Measurements from ENCODE around the gene MGMT.

The MGMT gene

DNA sequence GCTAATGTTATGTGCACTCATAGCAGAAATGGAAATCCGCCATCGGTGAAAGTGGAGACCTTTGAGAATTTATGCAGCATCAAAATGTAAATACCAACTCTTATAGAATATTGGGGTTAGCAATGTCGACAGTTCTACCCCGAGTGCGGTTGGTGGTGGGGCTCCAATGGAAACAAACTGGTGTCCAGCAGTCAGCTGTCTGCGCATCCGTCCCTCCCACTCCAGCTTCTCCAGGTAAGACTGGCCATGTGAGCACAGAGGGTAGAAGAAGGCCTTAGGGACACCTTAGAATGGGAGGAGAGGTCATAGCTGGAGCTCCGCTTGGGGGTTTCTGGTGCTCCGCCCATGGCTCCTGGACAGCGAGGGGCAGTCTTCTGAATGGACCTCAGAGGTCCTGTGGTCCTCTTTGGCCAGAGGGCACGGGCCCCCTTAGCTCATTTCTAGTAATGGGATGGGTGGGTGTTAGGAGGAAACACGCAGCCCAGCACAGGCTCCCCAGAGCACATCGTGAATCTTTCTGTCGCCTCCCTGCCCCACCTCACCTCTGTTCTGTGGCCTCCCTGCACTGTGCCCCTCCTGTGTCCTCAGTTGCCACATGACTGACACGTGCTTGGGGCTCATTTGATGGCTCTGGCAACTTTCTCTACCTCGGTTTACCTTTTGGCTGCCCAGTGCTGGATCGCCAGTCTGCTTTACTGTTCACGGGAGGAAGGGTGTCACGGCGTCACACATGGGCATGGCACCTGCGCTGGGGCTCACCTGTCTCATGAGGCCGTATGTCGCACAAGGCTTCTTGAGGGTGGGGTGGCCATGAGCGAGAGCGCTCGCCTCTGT is 50.0 kb downstream of the MGMT start:
- Histone ChIP-seq H3K4me2 (peak overlapping the region; percentile 83), H3K27me3 (no peaks in the 10 kb centered on the region), H3K4me1 (peaks cover 65% of the 10 kb centered on the region), H4K20me1 (peaks cover 37% of the 10 kb centered on the region), H3K4me3 (no peak overlapping the region), H3K27ac (peak overlapping the region; percentile 59), H3K9ac (peak overlapping the region; percentile 17), H3K9me3 (peaks cover 22% of the 10 kb centered on the region), H3K36me3 (peaks cover 33% of the 10 kb centered on the region)
- no peak for TF ChIP-seq Cebpa-rat (IDR thresholded peaks at IDR 0.05)

GRCh38 chr10:129517680-129518057 is 50.6 kb downstream of the MGMT start:
- H3K36me3 ChIP-seq: peaks cover 33% of the 10 kb centered on the region
- no peak for TF ChIP-seq Cebpa-rat (IDR thresholded peaks at IDR 0.05)
- H3K27ac ChIP-seq: peak overlapping the region; percentile 59
- H3K9ac ChIP-seq: peak overlapping the region; percentile 17
- H3K9me3 ChIP-seq: peaks cover 22% of the 10 kb centered on the region
- peaks cover 65% of the 10 kb centered on the region for H3K4me1 ChIP-seq
- peaks cover 37% of the 10 kb centered on the region for H4K20me1 ChIP-seq
- no peaks in the 10 kb centered on the region for H3K27me3 ChIP-seq
- H3K4me2 ChIP-seq: peak overlapping the region; percentile 83
- no peak overlapping the region for H3K4me3 ChIP-seq

DNA sequence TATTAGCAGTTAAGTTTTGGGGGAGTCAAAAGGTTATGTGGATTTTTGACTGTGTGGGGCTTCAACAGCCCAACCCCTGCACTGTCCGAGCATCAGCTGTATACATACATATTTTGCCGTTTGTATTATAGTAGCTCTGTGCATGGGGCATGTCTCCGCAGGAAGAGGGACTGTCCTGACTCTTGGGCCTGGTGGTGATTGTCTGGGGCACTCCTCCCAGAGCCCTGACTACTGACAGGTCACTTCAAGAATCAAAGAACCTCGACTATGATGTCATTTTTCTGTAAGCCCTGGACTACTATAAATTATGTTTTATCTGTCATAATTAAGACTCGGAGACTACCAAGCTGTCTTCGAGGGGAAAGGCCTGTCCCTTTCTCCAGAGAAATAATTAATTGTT is 51.8 kb downstream of the MGMT start:
- Histone ChIP-seq H3K4me3 (no peak overlapping the region), H3K27me3 (no peaks in the 10 kb centered on the region), H3K9ac (no peak overlapping the region), H3K4me2 (no peak overlapping the region), H3K36me3 (peaks cover 26% of the 10 kb centered on the region), H4K20me1 (peaks cover 31% of the 10 kb centered on the region), H3K4me1 (peaks cover 66% of the 10 kb centered on the region), H3K9me3 (peaks cover 22% of the 10 kb centered on the region), H3K27ac (no peak overlapping the region)
- TF ChIP-seq Cebpa-rat (IDR thresholded peaks at IDR 0.05): no peak

GRCh38 chr10:129520440-129521080 is 53.5 kb downstream of the MGMT start:
- H3K4me3 ChIP-seq: no peak overlapping the region
- no peak overlapping the region for H3K4me2 ChIP-seq
- H3K27me3 ChIP-seq: no peaks in the 10 kb centered on the region
- no peak for TF ChIP-seq Cebpa-rat (IDR thresholded peaks at IDR 0.05)
- H3K9me3 ChIP-seq: peaks cover 22% of the 10 kb centered on the region
- H3K9ac ChIP-seq: no peak overlapping the region
- H3K4me1 ChIP-seq: peaks cover 69% of the 10 kb centered on the region
- H3K36me3 ChIP-seq: peaks cover 20% of the 10 kb centered on the region
- H3K27ac ChIP-seq: no peak overlapping the region
- H4K20me1 ChIP-seq: peaks cover 26% of the 10 kb centered on the region

- H3K4me3 ChIP-seq: no peak overlapping the region
- no peak for TF ChIP-seq Cebpa-rat (IDR thresholded peaks at IDR 0.05)
- H3K9ac ChIP-seq: no peak overlapping the region
- H4K20me1 ChIP-seq: peaks cover 19% of the 10 kb centered on the region
- H3K4me2 ChIP-seq: peak overlapping the region; percentile 20; the same call in 1 of the 2 replicates
- H3K4me1 ChIP-seq: peaks cover 69% of the 10 kb centered on the region
- H3K27ac ChIP-seq: 0 out of 2 replicates have a peak overlapping the region, but pooled peaks have one; percentile 15
- peaks cover 22% of the 10 kb centered on the region for H3K9me3 ChIP-seq
- peaks cover 20% of the 10 kb centered on the region for H3K36me3 ChIP-seq
- no peaks in the 10 kb centered on the region for H3K27me3 ChIP-seq
Observed at GRCh38 chr10:129521161-129522025, 54.4 kb downstream of the MGMT start.

GRCh38 chr10:129522041-129522585 is 55.1 kb downstream of the MGMT start:
- Histone ChIP-seq H3K4me1 (peaks cover 69% of the 10 kb centered on the region), H3K36me3 (peaks cover 22% of the 10 kb centered on the region), H3K4me2 (peak overlapping the region; percentile 20; the same call in 1 of the 2 replicates), H3K4me3 (no peak overlapping the region), H3K9me3 (peaks cover 22% of the 10 kb centered on the region), H3K27ac (0 out of 2 replicates have a peak overlapping the region, but pooled peaks have one; percentile 15), H3K9ac (no peak overlapping the region), H3K27me3 (no peaks in the 10 kb centered on the region), H4K20me1 (peaks cover 14% of the 10 kb centered on the region)
- TF ChIP-seq Cebpa-rat (IDR thresholded peaks at IDR 0.05): no peak

DNA sequence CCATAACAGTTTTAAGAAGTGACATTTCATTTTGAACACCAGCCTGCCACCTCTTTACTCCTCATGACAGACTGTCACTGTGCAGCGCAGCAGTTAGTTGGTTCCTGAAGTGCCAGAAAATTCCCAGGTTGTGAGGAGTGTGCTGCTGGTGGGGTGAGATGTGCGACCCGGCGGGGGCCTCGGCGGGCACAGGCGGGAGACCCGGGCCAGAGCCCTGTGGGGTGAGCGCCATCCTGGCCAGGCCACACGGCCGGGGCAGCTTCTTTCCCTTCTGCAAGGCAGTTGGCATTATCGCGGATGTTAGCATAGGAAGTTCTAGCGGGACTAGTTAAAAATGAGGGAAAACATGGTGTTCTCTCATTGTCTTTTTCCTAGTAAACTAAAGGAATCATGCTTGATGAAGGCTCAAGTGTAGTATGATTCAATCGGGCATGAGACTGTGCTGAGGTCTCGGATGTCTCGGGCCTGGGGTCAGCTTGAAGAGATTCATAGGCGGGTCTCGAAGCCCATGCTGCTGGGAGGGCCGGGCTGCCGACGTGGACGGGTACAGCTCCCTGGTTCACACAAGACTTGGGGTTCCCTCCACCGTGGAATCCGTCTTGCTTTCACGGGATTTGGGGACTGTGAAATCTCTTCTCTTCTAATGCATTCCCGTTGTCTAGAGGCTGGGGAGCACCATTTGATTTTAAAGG is 56.1 kb downstream of the MGMT start:
- Histone ChIP-seq H3K36me3 (peaks cover 33% of the 10 kb centered on the region), H3K27ac (peak overlapping the region; percentile 65; the same call in 1 of the 2 replicates), H3K27me3 (no peaks in the 10 kb centered on the region), H3K4me2 (no peak overlapping the region; the same call in 1 of the 2 replicates), H3K9ac (no peak overlapping the region), H3K4me1 (peaks cover 66% of the 10 kb centered on the region), H3K9me3 (peaks cover 25% of the 10 kb centered on the region), H4K20me1 (0 out of 2 replicates have a peak, but pooled peaks cover 4% of the 10 kb centered on the region), H3K4me3 (no peak overlapping the region)
- no peak for TF ChIP-seq Cebpa-rat (IDR thresholded peaks at IDR 0.05)

- 0 out of 2 replicates have a peak, but pooled peaks cover 4% of the 10 kb centered on the region for H4K20me1 ChIP-seq
- H3K36me3 ChIP-seq: peaks cover 40% of the 10 kb centered on the region
- TF ChIP-seq Cebpa-rat (IDR thresholded peaks at IDR 0.05): no peak
- H3K27me3 ChIP-seq: no peaks in the 10 kb centered on the region
- H3K4me2 ChIP-seq: peak overlapping the region; percentile 86
- H3K4me3 ChIP-seq: no peak overlapping the region
- peaks cover 31% of the 10 kb centered on the region for H3K9me3 ChIP-seq
- H3K4me1 ChIP-seq: peaks cover 65% of the 10 kb centered on the region
- H3K27ac ChIP-seq: peak overlapping the region; percentile 65; the same call in 1 of the 2 replicates
- H3K9ac ChIP-seq: peak overlapping the region; percentile 19; the same call in 1 of the 2 replicates
Observed at GRCh38 chr10:129523723-129524316, 56.8 kb downstream of the MGMT start.

All from BLaER1 (cell line).